SJSA1 (cell line): ENCODE measurements around the gene ARMC9. TPM values are rescaled to one million over a fixed set of nuclear protein-coding genes. Genes with fewer than 3 reads are reported as not detected.

Experiments
- DNase-seq, 2 experiments: peaks; one replicate each; pipeline ENCODE4 v3.0.0-alpha.2; 2015 to 2020; ENCODE audit warnings: low spot score in 2 of 2, low read depth in 1 of 2
- H3K27ac ChIP-seq: fragments of 250-450 bp; sonication (Bioruptor Pico); 2 replicates; pipeline ENCODE4 v1.5.1; 2020; ENCODE audit warnings: mild to moderate bottlenecking, moderate library complexity
- H3K27me3 ChIP-seq: fragments of 250-450 bp; sonication (Bioruptor Pico); replicated peaks from 2 replicates; pipeline ENCODE4 v1.5.1; 2020; ENCODE audit warnings: mild to moderate bottlenecking, moderate library complexity
- H3K36me3 ChIP-seq: fragments of 250-450 bp; sonication (Bioruptor Pico); 2 replicates; pipeline ENCODE4 v1.5.1; 2020; ENCODE audit warnings: mild to moderate bottlenecking
- H3K4me1 ChIP-seq: fragments of 250-450 bp; sonication (Bioruptor Pico); replicated peaks from 2 replicates; pipeline ENCODE4 v1.6.1; 2021; ENCODE audit warnings: mild to moderate bottlenecking
- H3K4me3 ChIP-seq: fragments of 250-450 bp; sonication (Bioruptor Pico); 2 replicates; pipeline ENCODE4 v1.5.1; 2020; ENCODE audit warnings: mild to moderate bottlenecking
- H3K9me3 ChIP-seq: fragments of 250-450 bp; sonication (Bioruptor Pico); replicated peaks from 2 replicates; pipeline ENCODE4 v1.5.1; 2020; ENCODE audit warnings: mild to moderate bottlenecking
- total RNA-seq: library from RNA; depleted of rRNA; stranded (reverse); fragments of >200 nt; shearing (Covaris generic); gene quantifications from 2 replicates; pipeline ENCODE4 v1.2.3, GENCODE V29; 2014

The ARMC9 gene
- total RNA-seq, 1 experiment from 2014 or later, result 19.1 TPM

DNA sequence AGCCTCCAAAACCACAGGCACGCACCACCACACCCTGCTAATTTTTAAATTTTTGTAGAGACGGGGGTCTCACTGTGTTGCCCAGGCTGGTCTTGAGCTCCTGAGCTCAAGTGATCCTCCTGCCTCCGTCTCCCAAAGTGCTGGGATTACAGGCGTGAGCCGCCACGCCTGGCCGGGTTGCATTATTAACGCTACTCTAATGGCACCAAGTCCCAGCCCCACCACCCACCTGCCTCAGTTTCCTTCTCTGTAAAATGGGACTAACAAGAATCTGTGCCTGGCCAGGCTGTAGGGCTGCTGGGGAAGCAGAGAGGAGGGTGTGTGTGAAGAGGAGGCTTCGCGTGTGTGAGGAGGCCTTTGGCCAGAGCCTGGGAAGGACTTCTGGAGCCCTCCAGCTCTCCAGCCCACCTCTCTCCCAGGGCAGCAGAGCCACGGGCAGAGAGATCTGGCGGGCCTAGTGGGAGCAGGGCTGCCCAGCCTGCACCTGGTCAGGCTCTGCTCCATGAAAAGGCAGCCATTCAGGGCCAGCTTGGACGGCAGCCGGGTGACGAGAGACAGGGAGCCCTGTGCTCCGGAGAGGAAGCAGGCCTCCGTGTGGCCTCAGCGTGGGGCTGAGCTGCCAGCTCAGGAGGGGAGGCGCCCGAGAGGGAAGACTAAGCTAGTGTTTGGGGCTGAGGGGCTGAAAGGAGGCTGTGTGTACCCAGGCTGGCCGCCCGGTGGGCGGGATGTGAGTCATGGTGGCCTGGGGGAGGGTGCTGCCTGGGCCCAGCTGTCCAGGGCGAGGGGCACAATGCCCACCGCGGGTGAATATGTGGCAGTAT, 189.7 kb downstream of the ARMC9 start:
- peak; percentile 66 to 84 for DNase-seq
- peak overlapping the region; percentile 36 for H3K27ac ChIP-seq

DNA sequence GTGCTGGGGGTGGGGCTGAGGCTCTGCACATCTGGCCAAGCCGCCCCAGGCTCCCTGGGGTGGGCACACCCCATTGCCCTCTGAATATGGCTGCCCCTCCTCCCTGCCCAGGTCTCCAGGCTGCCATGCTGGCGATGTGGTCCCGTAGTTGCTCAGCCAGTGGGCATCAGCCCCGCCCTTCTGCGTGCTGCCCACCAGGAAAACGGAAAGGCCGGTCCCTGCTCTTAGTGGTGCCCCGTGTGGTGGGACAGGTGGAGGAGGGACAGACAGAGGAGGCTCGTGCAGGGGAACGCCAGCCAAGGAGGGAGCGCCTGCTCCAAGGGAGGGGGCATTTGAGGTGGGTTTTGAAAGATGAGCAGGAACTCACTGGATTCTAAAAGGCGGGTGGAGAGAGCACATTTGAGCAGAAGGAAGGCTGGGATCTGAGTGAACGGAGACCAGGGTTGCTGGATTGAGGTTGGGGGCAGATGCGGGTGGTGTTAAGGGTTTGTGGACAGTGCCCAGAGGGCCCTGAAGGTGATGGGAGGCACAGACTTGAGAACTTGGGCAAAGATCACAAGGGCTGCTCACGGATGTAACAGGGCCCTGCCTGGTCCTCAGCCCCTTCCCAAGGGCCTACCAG, 190.4 kb downstream of the ARMC9 start:
- Histone ChIP-seq H3K4me3 (no peak overlapping the region), H3K9me3 (peaks cover 12% of the 10 kb centered on the region), H3K4me1 (peaks cover 26% of the 10 kb centered on the region), H3K36me3 (no peaks in the 10 kb centered on the region), H3K27me3 (no peaks in the 10 kb centered on the region), H3K27ac (no peak overlapping the region; the same call in 1 of the 2 replicates)
- no peak for DNase-seq

More for the DNA sequence above, 189.7 kb downstream of the ARMC9 start:
- H3K9me3 ChIP-seq, result peaks cover 12% of the 10 kb centered on the region
- H3K4me1 ChIP-seq, result peaks cover 26% of the 10 kb centered on the region
- no peaks in the 10 kb centered on the region for H3K27me3 ChIP-seq
- H3K36me3 ChIP-seq, result no peaks in the 10 kb centered on the region
- H3K4me3 ChIP-seq, result no peak overlapping the region

DNA sequence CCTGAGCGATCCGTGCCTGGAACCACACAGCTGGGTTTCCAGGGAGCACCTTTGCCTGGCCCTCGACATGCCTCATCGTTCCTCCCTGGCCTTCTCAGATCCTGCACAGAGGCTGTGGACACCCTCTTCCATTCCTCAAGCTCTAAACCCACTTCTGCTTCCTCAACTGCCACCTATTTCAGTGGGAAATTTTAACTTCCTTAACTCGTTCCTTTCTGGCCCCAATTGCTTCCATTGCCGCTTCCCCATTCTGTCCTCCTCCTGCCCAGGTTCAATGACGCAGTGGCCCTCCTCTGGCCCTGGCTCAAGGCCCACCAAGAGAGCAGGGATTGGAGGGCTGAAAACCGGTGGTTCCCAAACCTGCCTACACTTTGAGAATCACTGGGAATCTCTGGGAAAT, 192.2 kb downstream of the ARMC9 start:
- no peak for DNase-seq
- no peak overlapping the region for H3K4me3 ChIP-seq
- H3K9me3 ChIP-seq, result peaks cover 4% of the 10 kb centered on the region; the same call in 1 of the 2 replicates
- H3K27me3 ChIP-seq, result peaks cover 4% of the 10 kb centered on the region; the same call in 1 of the 2 replicates
- peaks cover 26% of the 10 kb centered on the region for H3K4me1 ChIP-seq
- H3K27ac ChIP-seq, result no peak overlapping the region
- no peaks in the 10 kb centered on the region for H3K36me3 ChIP-seq

DNA sequence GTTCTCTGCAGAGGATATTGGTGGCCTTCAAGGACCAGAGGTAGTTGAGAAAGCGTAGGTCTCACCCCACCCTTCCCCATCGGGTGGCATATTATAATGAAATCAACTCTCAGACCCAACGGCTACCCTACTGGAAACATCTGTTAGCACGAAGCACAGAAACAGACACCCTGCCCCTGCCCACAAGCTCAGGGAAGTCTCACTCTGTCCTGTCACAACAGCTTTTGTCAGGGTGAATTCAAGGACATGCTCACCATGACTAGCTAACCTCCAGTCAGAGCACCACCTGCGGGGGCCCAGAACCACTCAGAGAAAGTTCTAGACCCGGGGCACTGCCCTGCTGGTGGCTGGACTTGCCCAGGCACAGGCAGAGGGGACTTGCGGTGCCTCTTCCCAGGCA, 193.6 kb downstream of the ARMC9 start:
- no peaks in the 10 kb centered on the region for H3K9me3 ChIP-seq
- H3K36me3 ChIP-seq, result no peaks in the 10 kb centered on the region
- DNase-seq, result no peak
- H3K4me3 ChIP-seq, result no peak overlapping the region
- H3K4me1 ChIP-seq, result peaks cover 15% of the 10 kb centered on the region
- H3K27ac ChIP-seq, result no peak overlapping the region
- H3K27me3 ChIP-seq, result peaks cover 12% of the 10 kb centered on the region

DNA sequence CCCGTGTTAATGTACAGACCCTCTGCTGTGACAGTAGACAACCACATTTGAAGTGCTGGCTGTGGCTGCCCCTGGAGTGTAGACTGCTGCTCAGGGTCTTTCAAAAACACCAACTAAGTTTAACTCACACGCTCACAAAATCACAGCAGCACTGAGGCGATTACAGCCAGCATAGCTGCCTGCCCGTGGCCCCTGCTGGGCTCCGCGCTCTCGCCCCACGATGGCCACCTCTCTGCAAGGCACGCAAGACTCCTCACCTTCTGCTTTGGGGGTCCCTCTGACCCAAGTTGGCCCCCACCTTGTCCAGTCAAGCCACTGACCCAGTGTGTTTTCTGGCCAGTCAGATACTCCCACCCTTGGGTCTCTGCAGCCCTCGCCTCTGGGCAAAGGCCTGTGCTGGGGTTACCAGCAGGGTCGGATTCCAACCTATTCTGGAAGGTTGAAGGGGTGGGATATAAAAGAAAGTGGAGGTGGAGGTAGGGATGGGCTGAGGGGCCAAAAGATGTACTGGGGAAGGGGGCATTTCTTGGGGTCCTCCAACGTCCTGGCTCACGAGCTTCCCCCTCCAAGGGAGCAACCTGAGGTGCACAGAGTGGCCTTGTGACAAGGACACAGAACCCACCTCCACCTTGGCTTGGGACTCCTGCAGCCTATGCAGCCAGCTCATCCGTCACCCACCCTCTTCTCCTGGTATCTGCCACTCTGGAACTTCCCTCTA, 194.2 kb downstream of the ARMC9 start:
- Histone ChIP-seq H3K4me3 (no peak overlapping the region), H3K27me3 (peaks cover 12% of the 10 kb centered on the region), H3K4me1 (peaks cover 11% of the 10 kb centered on the region), H3K9me3 (no peaks in the 10 kb centered on the region), H3K36me3 (no peaks in the 10 kb centered on the region), H3K27ac (no peak overlapping the region)
- no peak for DNase-seq

DNA sequence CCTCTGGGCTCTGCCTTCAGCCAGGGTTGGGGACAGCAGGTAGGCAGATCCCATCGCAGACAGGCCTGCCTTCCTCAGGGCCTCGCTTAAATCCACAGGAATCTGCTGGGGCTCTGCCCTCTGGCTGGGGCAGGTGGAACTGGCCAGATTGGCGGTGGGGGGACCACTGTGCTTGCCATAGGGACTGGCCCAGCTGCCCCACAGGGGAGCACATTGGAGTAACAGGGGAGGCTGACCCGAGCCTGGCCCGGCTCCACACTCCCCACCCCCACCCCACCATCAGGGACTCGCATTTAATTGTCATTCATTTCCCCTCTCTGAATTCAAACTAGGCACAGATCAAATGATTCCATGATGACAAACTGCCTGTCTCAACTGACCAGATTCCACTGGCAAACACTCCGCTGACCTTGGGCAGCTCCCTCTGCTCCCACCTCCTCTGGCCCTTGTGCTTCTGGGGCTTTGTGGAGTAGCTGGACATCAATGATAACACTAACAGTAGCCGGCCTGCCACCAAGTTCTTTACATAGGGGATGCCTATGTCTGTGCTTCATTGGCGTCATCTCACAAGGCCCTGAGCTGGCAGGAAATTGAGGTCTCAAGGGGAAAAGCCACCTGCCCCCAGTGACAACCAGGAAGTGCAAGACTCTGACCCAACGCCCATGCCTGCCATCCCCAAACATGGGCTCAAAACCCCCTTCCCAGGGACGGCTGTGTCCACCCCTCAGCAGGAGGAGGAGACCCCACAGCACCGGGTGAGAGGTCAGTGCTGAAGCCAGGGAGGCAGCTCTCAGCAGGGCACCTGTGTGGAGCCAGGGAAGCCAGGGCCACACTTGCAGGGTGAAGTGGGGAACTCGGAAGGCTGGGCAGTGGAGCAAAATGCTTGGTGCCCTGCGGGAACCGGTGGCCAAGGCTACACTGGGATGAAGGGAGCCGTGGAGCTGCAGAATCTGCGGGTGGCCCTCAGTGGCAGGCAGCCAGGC, 195.0 kb downstream of the ARMC9 start:
- peaks cover 12% of the 10 kb centered on the region for H3K27me3 ChIP-seq
- H3K27ac ChIP-seq, result no peak overlapping the region
- no peak overlapping the region for H3K4me3 ChIP-seq
- H3K36me3 ChIP-seq, result no peaks in the 10 kb centered on the region
- H3K4me1 ChIP-seq, result peaks cover 4% of the 10 kb centered on the region
- no peak for DNase-seq
- H3K9me3 ChIP-seq, result no peaks in the 10 kb centered on the region

DNA sequence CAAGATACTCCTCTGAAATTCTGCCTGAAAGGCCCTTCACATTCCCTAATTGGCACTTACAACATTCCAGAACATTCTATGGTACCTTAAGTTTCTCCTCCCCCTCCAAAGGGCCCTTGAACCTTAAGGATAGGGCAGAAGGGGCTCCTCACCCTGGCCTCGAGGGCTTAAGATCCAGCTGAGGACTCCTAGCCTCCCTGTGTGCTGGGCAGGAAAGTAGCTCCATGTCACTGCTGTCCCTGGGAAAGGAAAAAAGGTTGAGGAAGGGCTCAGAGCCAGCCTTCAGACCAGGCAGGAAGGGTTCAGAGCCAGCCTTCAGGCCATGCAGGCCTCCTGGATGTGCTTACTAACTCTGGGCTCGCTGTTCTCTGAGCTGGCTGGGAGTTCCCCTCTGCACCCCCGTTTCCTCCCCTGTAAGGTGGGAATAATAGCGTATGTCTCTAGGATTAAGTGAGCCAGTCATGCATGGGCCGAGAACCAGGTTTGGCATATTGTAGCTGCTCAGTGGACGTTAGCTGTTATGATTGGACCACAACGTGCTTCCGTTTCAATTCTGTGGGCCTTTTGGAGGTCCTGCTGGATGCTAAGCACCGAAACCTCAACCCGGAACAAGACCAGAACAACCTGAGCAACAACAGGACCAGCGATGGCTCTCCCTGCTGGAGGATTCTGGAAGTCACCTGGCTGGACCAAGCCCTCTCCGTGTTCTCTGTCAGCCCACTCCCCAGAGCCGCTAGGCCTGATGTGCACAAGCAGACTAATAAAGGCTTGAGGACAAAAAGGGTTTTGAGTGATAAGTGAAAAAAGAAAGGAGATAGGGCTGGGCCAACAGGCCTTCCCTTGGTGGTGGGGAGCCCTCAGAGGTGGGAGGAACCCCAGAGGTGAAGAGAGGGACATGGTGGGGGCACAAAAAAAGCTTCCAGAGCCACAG, 196.0 kb downstream of the ARMC9 start:
- Histone ChIP-seq H3K27me3 (peaks cover 12% of the 10 kb centered on the region), H3K4me3 (no peak overlapping the region), H3K4me1 (no peaks in the 10 kb centered on the region; the same call in 1 of the 2 replicates), H3K36me3 (no peaks in the 10 kb centered on the region), H3K27ac (no peak overlapping the region), H3K9me3 (no peaks in the 10 kb centered on the region)
- DNase-seq, result no peak

DNA sequence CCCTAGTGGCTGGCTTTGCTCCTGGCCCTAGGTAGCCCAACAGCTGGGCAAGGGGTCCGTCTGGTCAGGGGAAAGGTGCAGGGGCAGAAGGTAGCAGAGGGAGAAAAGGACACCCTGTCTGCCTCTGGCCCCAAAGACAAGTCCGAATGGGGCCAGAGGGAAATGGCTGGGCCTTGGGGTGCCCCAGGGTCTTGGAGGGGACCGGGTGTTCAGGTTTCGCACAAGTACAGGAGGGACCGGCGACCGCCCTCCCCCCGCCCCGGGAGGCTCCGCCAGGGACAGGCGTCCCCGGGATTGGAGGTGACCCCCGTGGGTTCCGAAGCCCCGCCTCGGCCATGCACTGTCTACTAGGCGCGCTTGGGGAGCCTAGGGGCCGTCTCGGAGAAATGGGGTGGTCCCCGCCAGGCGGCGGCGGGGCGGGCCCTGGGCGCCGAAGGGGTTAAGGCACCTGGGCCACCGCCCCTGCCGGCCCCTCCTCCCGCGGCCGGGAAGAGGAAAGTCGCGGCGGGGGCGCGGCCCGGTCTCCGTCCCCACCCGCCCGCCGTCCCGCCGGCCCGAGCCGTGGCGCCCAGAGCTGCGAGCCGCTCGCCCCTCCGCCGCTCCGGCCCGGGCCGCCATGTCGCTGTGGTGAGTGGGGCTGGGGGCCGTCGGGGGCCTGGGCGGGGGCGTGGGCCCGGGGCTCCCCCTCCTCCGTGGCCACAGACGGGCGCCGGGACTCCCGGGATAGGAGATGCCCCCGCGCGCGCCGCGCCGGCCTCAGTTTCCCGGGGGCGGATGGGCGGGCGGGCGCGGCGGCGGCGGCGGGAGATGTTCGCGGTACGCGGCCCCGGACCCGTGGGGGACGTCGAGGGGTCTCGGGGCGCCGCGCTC, 197.0 kb downstream of the ARMC9 start, which contains the start of gene B3GNT7:
TSS of gene B3GNT7 (plus strand) at position 523 of the 870 bp plus-strand sequence. CDS start at position 617, 94 bp downstream.
- no peak for DNase-seq
- Histone ChIP-seq H3K27ac (no peak within 1 kb of the TSS), H3K4me1 (peaks cover 4% of the 10 kb centered on the region), H3K27me3 (peaks cover 12% of the 10 kb centered on the region), H3K36me3 (no peaks in the 10 kb centered on the region), H3K4me3 (no peak within 1 kb of the TSS), H3K9me3 (no peaks in the 10 kb centered on the region)

DNA sequence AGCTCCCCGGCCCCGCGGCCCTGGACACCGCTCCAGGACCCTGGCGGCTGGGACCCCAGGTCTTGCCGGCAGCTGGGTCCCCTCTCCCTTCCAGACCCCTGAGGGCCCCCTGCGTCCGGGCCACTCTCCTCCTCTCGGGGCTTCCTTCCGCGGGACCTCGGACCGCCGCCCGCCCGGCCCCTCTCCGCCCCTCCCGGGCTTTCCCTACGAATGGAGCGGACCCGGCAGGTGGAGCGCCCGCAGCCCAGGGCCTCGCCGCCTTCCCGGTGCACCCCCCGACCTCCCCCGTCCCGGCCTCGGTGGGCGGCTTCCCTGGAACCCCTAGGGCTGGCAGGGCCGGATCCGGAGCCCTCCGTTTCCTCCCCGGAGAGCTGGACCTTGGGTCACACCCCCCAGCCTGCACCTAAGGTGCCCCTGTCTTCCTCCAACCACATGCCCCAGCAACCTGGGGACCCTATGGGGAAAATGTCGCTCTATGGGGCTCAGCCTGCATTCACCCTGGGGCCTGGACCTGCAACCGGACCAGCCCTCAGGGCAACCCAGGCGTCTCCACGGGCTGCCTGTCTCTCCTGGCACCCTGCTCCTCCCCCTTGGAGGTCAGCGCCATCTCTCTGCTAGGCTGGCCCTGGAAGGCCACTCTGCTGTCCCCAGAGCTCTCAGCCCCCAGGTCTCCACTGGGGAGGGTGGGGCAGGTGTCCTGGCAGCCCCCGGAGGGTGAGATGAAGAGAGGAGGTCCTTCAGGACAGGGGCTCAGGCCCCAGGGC, 197.8 kb downstream of the ARMC9 start:
- H3K4me3 ChIP-seq, result no peak overlapping the region

DNA sequence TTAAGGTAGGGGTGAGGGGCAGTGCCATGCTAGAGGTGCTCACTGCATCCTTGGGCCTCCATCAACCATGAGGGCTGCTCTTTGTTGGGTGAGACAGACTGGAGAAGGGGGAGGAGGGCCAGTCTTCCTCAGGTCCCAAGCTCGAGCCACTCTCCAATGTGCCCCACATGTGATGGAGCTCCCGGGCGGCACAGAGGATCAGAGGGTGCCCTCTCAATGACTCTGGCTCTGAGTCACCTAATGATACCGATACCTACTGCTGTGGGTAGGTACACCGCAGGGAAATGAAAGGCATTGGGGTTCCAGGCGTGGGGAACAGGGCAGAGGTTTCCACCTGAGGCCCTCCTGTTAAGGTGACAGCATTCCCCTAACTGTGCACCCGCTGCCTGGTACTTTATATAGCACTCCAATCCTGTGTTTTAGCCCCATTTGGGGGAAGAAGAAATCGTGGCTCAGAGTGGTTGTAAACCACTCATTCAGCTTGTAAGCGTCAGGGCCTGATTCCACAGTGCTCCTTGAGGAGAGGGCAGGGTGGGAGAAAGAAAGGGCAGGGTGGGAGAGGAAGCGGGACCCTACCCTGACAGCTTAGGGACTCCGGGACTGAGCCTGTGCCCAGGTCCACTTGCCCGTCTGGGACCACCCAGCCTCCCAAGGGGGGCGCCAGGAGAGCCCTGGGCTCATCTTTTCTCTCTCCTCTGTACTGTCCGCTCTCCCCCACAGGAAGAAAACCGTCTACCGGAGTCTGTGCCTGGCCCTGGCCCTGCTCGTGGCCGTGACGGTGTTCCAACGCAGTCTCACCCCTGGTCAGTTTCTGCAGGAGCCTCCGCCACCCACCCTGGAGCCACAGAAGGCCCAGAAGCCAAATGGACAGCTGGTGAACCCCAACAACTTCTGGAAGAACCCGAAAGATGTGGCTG, 198.8 kb downstream of the ARMC9 start:
- Histone ChIP-seq H3K4me3 (no peak overlapping the region), H3K9me3 (no peaks in the 10 kb centered on the region), H3K36me3 (no peaks in the 10 kb centered on the region), H3K27ac (no peak overlapping the region), H3K4me1 (peaks cover 7% of the 10 kb centered on the region), H3K27me3 (peaks cover 12% of the 10 kb centered on the region)
- DNase-seq, result no peak

More for the DNA sequence above, 197.8 kb downstream of the ARMC9 start:
- Histone ChIP-seq H3K4me1 (peaks cover 7% of the 10 kb centered on the region), H3K27me3 (peaks cover 12% of the 10 kb centered on the region), H3K36me3 (no peaks in the 10 kb centered on the region), H3K9me3 (no peaks in the 10 kb centered on the region), H3K27ac (no peak overlapping the region)
- DNase-seq, result no peak
